B cell (primary cell): ENCODE results near the gene LILRA6. TPM values are rescaled to one million over a fixed set of nuclear protein-coding genes. Genes with fewer than 3 reads are reported as not detected.
A peak's percentile ranks its signal among the peaks of the same experiment; 100 is the strongest.
"Not testable (repeated sequence)": the region's sequence is repeated elsewhere in the genome, so short reads cannot be mapped to it uniquely, and the experiment has no call there.

Source experiments
- ATAC-seq: fragments of 200-7000 bp; cut with Tn5 transposase; one replicate; pipeline ENCODE4 v1.10.0; 2021; ENCODE audit warnings: low read depth, mild to moderate bottlenecking, moderate number of reproducible peaks, moderate library complexity
- CTCF ChIA-PET: fragments of 350-600 bp; sonication (Branson Sonifier 250); formaldehyde crosslinking; loops from one replicate; lab custom pipeline; 2021; ENCODE audit warnings: antibody characterized with exemption, inconsistent platforms; lab: Charles Lee
- POLR2A ChIA-PET: fragments of 350-600 bp; sonication (Branson Sonifier 250); formaldehyde crosslinking; loops from one replicate; lab custom pipeline; 2021; ENCODE audit warnings: antibody characterized with exemption; lab: Charles Lee
- DNase-seq: peaks from one replicate; pipeline ENCODE4 v3.0.0; 2013
- H2AFZ ChIP-seq: 2 replicates; pipeline ENCODE4 v1.6.1; 2012; ENCODE audit warnings: mild to moderate bottlenecking, low read depth, low read length; ENCODE audit not compliant: insufficient read depth, poor library complexity, severe bottlenecking
- H3K27ac ChIP-seq, 2 donors: 1 replicate in 1 of 2; 2 replicates in 1 of 2; pipeline ENCODE4 v1.5.1; 2012 to 2013; ENCODE audit warnings: low read length in 2 of 2, mild to moderate bottlenecking in 2 of 2, moderate library complexity in 1 of 2
- H3K27me3 ChIP-seq, 4 experiments: fragments of 200-600 bp in 1 of 4; sonication (generic) in 1 of 4; replicated peaks in 1 of 4; 1 replicate in 2 of 4; 2 replicates in 2 of 4; pipeline versions ENCODE4 v1.6.1 to v1.7.0; 2013 to 2016; ENCODE audit warnings: low read length in 3 of 4, mild to moderate bottlenecking in 2 of 4, mixed read lengths in 1 of 4, moderate library complexity in 1 of 4; ENCODE audit not compliant: insufficient read depth in 4 of 4, control insufficient read depth in 3 of 4; ENCODE audit errors: control extremely low read depth in 1 of 4
- H3K36me3 ChIP-seq, 2 experiments: replicated peaks in 1 of 2; 1 replicate in 1 of 2; 2 replicates in 1 of 2; pipeline versions ENCODE4 v1.6.1 to v1.7.1; 2013; ENCODE audit warnings: low read length in 1 of 2; ENCODE audit not compliant: insufficient read depth in 2 of 2, control insufficient read depth in 1 of 2; ENCODE audit errors: control extremely low read depth in 1 of 2, extremely low read depth in 1 of 2
- H3K4me1 ChIP-seq, 2 donors: fragments of 200-600 bp in 1 of 2; sonication (generic) in 1 of 2; 1 replicate in 1 of 2; 2 replicates in 1 of 2; pipeline versions ENCODE4 v1.5.1 to v1.6.1; 2013 to 2017; ENCODE audit warnings: low read length in 2 of 2; ENCODE audit not compliant: control insufficient read depth in 2 of 2, insufficient read depth in 2 of 2
- H3K4me2 ChIP-seq: replicated peaks from 2 replicates; pipeline ENCODE3; 2012; ENCODE audit warnings: mild to moderate bottlenecking, low read depth, low read length; ENCODE audit not compliant: poor library complexity, severe bottlenecking
- H3K4me3 ChIP-seq, 5 experiments: fragments of 200-600 bp in 1 of 5; sonication (generic) in 1 of 5; 1 replicate in 3 of 5; 2 replicates in 2 of 5; pipeline versions ENCODE4 v1.5.1 to v1.7.0; 2011 to 2016; ENCODE audit warnings: low read length in 4 of 5, mild to moderate bottlenecking in 4 of 5, low read depth in 2 of 5, control low read depth in 1 of 5, moderate library complexity in 1 of 5; ENCODE audit not compliant: insufficient read depth in 1 of 5; ENCODE audit errors: control extremely low read depth in 1 of 5, extremely low read depth in 1 of 5
- H3K79me2 ChIP-seq: fragments of 200-600 bp; sonication (generic); one replicate; pipeline ENCODE4 v1.6.0; 2016; ENCODE audit warnings: low read length; ENCODE audit not compliant: control insufficient read depth, insufficient read depth
- H3K9ac ChIP-seq: fragments of 200-600 bp; sonication (generic); 2 replicates; pipeline ENCODE4 v1.6.1; 2017; ENCODE audit warnings: mild to moderate bottlenecking, low read length, moderate library complexity
- H3K9me3 ChIP-seq, 3 donors: one replicate each; pipeline versions ENCODE4 v1.6.1 to v1.7.1; 2013; ENCODE audit warnings: low read length in 2 of 3; ENCODE audit not compliant: control insufficient read depth in 2 of 3, insufficient read depth in 1 of 3; ENCODE audit errors: control extremely low read depth in 1 of 3
- H4K20me1 ChIP-seq: 2 replicates; pipeline ENCODE4 v1.6.0; 2012; ENCODE audit warnings: mild to moderate bottlenecking, low read length; ENCODE audit not compliant: insufficient read depth, control insufficient read depth, poor library complexity, severe bottlenecking
- H3K27ac Mint-ChIP-seq: one replicate; pipeline ENCODE4 v1.8.0; 2021; ENCODE audit warnings: mixed read lengths
- H3K27me3 Mint-ChIP-seq: one replicate; pipeline ENCODE4 v1.8.0; 2021; ENCODE audit warnings: mixed read lengths
- H3K4me1 Mint-ChIP-seq: one replicate; pipeline ENCODE4 v1.8.0; 2021; ENCODE audit warnings: mixed read lengths
- H3K4me3 Mint-ChIP-seq: one replicate; pipeline ENCODE4 v1.8.0; 2021; ENCODE audit warnings: mixed read lengths
- H3K9me3 Mint-ChIP-seq: one replicate; pipeline ENCODE4 v1.8.0; 2022; ENCODE audit warnings: mixed read lengths; ENCODE audit not compliant: insufficient read depth
- EZH2 ChIP-seq: IDR thresholded peaks from 2 replicates; pipeline ENCODE4 v1.6.1; 2012; ENCODE audit warnings: borderline replicate concordance, low read depth, mild to moderate bottlenecking, moderate library complexity, low read length; ENCODE audit not compliant: insufficient read depth, poor library complexity, severe bottlenecking
- WGBS: methylation state at CpG from one replicate; pipeline ENCODE4 v1.1.5; 2013; ENCODE audit warnings: missing lambda C conversion rate; ENCODE audit not compliant: insufficient coverage; 5-methylcytosine and 5-hydroxymethylcytosine counted together
- intact Hi-C: fragments of 100-400 bp; cut with micrococcal nuclease; formaldehyde crosslinking; loops from one replicate; pipeline ENCODE4 v1.10.0; 2022
- polyA plus RNA-seq: library from polyadenylated mRNA; depleted of rRNA; stranded (reverse); fragments of >200 nt; gene quantifications from 2 replicates; pipeline ENCODE4 v1.2.3, GENCODE V29; 2012
- total RNA-seq, 2 donors: library from RNA; stranded (reverse); fragments of 120-200 nt in 1 of 2; gene quantifications; 1 replicate in 1 of 2; 2 replicates in 1 of 2; pipeline versions ENCODE4 v1.2.3 to v1.2.4, GENCODE V29; 2013 to 2022
- TF ChIP-seq, protein P1 (sequence below): fragments of 200-600 bp; IDR thresholded peaks from one replicate; pipeline ENCODE4 v1.8.0; 2022; ENCODE audit warnings: antibody characterized with exemption, mild to moderate bottlenecking

Gene LILRA6
- total and polyA plus RNA-seq, 2 donors (not counting 1 experiment from before 2014, with no cell fraction given): 0.66 TPM; not detected in 1

- no peaks in the 10 kb centered on the region for H3K9me3 Mint-ChIP-seq
- Histone ChIP-seq H3K27ac (peak overlapping the region; percentile 28 to 30), H4K20me1 (no peaks in the 10 kb centered on the region), H3K4me1 (peaks cover 71 to 76% of the 10 kb centered on the region in 2 donors), H3K27me3 (peaks cover 0 to 14% (median 3%) of the 10 kb centered on the region in 4 experiments), H3K9me3 (peaks cover 0 to 7% (median 0%) of the 10 kb centered on the region in 3 donors), H3K4me2 (peak overlapping the region; percentile 55), H3K36me3 (no peaks in the 10 kb centered on the region), H2AFZ (no peak overlapping the region), H3K4me3 (peak overlapping the region in 1 of 5 experiments; percentile 10), H3K9ac (peak overlapping the region; percentile 32), H3K79me2 (no peaks in the 10 kb centered on the region)
- TF ChIP-seq, protein P1, sequence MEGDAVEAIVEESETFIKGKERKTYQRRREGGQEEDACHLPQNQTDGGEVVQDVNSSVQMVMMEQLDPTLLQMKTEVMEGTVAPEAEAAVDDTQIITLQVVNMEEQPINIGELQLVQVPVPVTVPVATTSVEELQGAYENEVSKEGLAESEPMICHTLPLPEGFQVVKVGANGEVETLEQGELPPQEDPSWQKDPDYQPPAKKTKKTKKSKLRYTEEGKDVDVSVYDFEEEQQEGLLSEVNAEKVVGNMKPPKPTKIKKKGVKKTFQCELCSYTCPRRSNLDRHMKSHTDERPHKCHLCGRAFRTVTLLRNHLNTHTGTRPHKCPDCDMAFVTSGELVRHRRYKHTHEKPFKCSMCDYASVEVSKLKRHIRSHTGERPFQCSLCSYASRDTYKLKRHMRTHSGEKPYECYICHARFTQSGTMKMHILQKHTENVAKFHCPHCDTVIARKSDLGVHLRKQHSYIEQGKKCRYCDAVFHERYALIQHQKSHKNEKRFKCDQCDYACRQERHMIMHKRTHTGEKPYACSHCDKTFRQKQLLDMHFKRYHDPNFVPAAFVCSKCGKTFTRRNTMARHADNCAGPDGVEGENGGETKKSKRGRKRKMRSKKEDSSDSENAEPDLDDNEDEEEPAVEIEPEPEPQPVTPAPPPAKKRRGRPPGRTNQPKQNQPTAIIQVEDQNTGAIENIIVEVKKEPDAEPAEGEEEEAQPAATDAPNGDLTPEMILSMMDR: no peak
- TF ChIP-seq EZH2: no peak
- H3K4me1 Mint-ChIP-seq: peaks cover 82% of the 10 kb centered on the region
- POLR2A ChIA-PET: no interaction called here
- peak overlapping the region; percentile 66 for H3K4me3 Mint-ChIP-seq
- intact Hi-C loops: no loop called here
- 14% methylated on average over 2 of the region's 9 CpGs for WGBS
- ATAC-seq (peak; percentile 22), DNase-seq (peak; percentile 59)
- H3K27me3 Mint-ChIP-seq: peaks cover 5% of the 10 kb centered on the region
- CTCF ChIA-PET: interaction anchor here (0.6 to 7.2 kb wide), 3 partner anchors 16 to 805 kb away, joined by 3 to 49 read pairs (median 3); partner anchors contain the start of gene LAIR1
- H3K27ac Mint-ChIP-seq: peak overlapping the region; percentile 79
These were observed 40.3 kb upstream of the LILRA6 start for GRCh38 chr19:54282686-54283470.

DNA sequence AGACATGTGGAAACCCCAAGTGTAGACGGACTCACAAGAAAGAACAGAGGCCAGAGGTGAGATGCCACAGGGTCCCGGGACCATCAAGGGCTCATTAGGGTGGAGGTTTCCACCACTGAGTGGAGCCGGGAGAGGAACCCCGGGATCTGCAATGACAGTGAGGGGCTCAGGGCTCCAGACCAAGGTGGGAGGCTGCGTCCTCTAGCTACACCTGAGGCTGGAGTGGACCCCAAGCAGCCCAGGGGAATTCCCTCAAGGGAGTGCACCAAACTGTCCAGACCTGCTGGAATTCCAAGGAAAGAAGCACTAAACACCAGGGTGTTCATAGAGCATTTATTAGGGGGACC is 39.1 kb upstream of the LILRA6 start:
- H3K9me3 Mint-ChIP-seq, DNase-seq, H3K27ac ChIP-seq, H3K79me2 ChIP-seq, H3K27me3 Mint-ChIP-seq, H2AFZ ChIP-seq, H3K9me3 ChIP-seq, H3K36me3 ChIP-seq, H4K20me1 ChIP-seq, intact Hi-C loops, ATAC-seq, H3K4me3 ChIP-seq, POLR2A ChIA-PET, H3K9ac ChIP-seq: not testable (repeated sequence)
- Mint-ChIP-seq H3K4me1 (peaks cover 70% of the 10 kb centered on the region), H3K27ac (peak overlapping the region; percentile 4), H3K4me3 (peak overlapping the region; percentile 89)
- peaks cover 67 to 69% of the 10 kb centered on the region in 2 donors for H3K4me1 ChIP-seq
- CTCF ChIA-PET: interaction anchor here (1.2 to 7.2 kb wide), 3 partner anchors 15 to 73 kb away, joined by 3 to 49 read pairs (median 4); no protein-coding TSS in a partner anchor
- peak overlapping the region; percentile 52 for H3K4me2 ChIP-seq
- peaks cover 0 to 20% (median 3%) of the 10 kb centered on the region in 4 experiments for H3K27me3 ChIP-seq
- WGBS: 83% methylated on average over 4 of the region's 5 CpGs
